Measurements from ENCODE around the gene COPA. TPM values are rescaled to one million over a fixed set of nuclear protein-coding genes. Genes with fewer than 3 reads are reported as not detected.

The COPA gene
- total RNA-seq, 1 donor from 2014 or later: 143 TPM

DNA sequence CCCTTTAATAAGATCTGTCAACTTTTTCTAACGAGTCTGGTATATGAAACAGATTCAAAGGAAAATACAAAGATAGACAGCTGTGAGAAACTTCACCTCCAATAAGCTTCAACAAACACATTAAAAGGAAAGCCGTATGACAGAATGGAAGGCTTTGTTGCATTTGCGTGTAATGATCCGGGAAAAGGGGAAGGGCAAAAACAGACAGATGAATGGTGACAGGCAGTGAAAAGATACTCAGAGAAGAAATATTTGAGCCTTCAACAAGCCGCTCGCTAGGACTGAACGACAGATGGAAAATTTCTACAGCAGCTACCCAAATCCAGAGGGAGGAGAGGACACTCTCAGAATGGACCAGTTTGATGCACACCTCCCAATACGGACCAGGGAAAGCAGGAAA is 14.9 kb downstream of the COPA start:
- no peak for DNase-seq (ENCODE audit: low spot score, unreplicated experiment)
- TF ChIP-seq, protein P1, sequence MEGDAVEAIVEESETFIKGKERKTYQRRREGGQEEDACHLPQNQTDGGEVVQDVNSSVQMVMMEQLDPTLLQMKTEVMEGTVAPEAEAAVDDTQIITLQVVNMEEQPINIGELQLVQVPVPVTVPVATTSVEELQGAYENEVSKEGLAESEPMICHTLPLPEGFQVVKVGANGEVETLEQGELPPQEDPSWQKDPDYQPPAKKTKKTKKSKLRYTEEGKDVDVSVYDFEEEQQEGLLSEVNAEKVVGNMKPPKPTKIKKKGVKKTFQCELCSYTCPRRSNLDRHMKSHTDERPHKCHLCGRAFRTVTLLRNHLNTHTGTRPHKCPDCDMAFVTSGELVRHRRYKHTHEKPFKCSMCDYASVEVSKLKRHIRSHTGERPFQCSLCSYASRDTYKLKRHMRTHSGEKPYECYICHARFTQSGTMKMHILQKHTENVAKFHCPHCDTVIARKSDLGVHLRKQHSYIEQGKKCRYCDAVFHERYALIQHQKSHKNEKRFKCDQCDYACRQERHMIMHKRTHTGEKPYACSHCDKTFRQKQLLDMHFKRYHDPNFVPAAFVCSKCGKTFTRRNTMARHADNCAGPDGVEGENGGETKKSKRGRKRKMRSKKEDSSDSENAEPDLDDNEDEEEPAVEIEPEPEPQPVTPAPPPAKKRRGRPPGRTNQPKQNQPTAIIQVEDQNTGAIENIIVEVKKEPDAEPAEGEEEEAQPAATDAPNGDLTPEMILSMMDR (IDR thresholded peaks at IDR 0.05; ENCODE audit: unreplicated experiment): no peak
- no peak overlapping the region for H3K27ac Mint-ChIP-seq
- no peaks in the 10 kb centered on the region for H3K9me3 Mint-ChIP-seq (ENCODE audit: low read depth)
- no peaks in the 10 kb centered on the region for H3K27me3 Mint-ChIP-seq
- H3K4me3 Mint-ChIP-seq (ENCODE audit: low read depth): no peak overlapping the region
- H3K4me1 Mint-ChIP-seq (ENCODE audit: low read depth): no peaks in the 10 kb centered on the region
- H3K36me3 Mint-ChIP-seq (ENCODE audit: insufficient read depth): peaks cover 24% of the 10 kb centered on the region

DNA sequence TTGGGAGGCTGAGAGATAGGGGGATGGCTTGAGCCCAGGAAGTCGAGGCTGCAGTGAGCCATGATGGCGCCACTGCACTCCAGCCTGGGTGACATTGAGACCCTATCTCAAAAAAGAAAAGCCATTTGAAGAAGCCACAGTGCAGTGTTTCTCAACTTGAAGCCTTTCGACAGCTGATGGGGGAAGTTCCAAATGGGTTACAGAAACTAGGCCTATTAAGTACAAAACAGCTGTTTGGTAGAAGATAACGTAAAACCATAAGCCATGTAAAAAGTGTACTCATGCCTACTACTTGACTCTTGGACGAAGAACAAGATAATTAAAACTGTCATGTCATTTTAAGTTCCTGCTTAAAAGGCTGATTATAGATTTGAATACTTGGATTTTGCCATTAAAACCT is 16.6 kb downstream of the COPA start:
- H3K9me3 Mint-ChIP-seq (ENCODE audit: low read depth): no peaks in the 10 kb centered on the region
- peaks cover 27% of the 10 kb centered on the region for H3K36me3 Mint-ChIP-seq (ENCODE audit: insufficient read depth)

DNA sequence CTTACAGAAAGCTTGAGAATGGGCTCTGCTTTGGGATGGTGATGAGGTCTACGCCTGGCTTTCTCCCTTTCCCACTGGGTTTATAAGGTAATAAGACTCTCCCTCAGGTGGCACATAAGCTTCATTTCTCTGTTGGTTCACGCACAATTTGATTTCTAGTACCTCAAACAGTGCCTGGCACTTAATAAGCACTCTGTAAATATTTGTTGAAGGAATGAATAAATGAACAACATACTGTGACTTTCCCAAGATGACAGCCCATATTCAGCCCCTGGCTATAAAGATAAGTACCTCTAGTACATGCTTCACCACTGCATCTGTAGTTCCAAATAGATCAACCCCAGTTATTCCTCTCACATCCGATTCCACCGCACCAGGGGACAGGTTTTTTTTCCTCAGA is 17.8 kb downstream of the COPA start:
- Mint-ChIP-seq H3K4me3 (ENCODE audit: low read depth) (no peak overlapping the region), H3K36me3 (ENCODE audit: insufficient read depth) (peaks cover 30% of the 10 kb centered on the region), H3K9me3 (ENCODE audit: low read depth) (no peaks in the 10 kb centered on the region)

More for the DNA sequence above, 16.6 kb downstream of the COPA start:
- no peak for DNase-seq (ENCODE audit: low spot score, unreplicated experiment)
- Mint-ChIP-seq H3K4me1 (ENCODE audit: low read depth) (no peaks in the 10 kb centered on the region), H3K27ac (no peak overlapping the region), H3K27me3 (no peaks in the 10 kb centered on the region), H3K4me3 (ENCODE audit: low read depth) (no peak overlapping the region)
- TF ChIP-seq, protein P1 (IDR thresholded peaks at IDR 0.05; ENCODE audit: unreplicated experiment): no peak

DNA sequence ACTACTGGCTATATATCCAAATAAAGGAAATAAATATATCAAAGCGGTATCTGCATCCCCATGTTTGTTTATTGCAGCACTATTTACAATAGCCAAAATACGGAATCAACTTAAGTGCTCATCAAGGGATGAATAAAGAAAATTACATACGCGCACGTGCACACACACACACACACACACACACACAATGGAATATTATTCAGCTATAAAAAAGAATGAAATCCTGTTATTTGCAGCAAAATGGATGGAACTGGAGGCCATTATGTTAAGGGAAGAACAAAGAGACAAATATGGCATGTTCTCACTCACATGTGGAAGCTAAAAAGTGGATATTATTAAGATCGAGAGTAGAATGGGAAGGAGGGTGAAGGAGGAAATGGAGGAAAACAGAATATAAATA is 20.2 kb downstream of the COPA start:
- Mint-ChIP-seq H3K9me3 (ENCODE audit: low read depth) (peaks cover under 1% of the 10 kb centered on the region), H3K27me3 (no peaks in the 10 kb centered on the region), H3K27ac (no peak overlapping the region), H3K4me3 (ENCODE audit: low read depth) (no peak overlapping the region), H3K4me1 (ENCODE audit: low read depth) (no peaks in the 10 kb centered on the region), H3K36me3 (ENCODE audit: insufficient read depth) (peaks cover 36% of the 10 kb centered on the region)
- TF ChIP-seq, protein P1 (IDR thresholded peaks at IDR 0.05; ENCODE audit: unreplicated experiment): no peak
- DNase-seq (ENCODE audit: low spot score, unreplicated experiment): no peak

More for the DNA sequence above, 17.8 kb downstream of the COPA start:
- Mint-ChIP-seq H3K4me1 (ENCODE audit: low read depth) (no peaks in the 10 kb centered on the region), H3K27ac (no peak overlapping the region), H3K27me3 (no peaks in the 10 kb centered on the region)
- TF ChIP-seq, protein P1 (IDR thresholded peaks at IDR 0.05; ENCODE audit: unreplicated experiment): no peak
- no peak for DNase-seq (ENCODE audit: low spot score, unreplicated experiment)

DNA sequence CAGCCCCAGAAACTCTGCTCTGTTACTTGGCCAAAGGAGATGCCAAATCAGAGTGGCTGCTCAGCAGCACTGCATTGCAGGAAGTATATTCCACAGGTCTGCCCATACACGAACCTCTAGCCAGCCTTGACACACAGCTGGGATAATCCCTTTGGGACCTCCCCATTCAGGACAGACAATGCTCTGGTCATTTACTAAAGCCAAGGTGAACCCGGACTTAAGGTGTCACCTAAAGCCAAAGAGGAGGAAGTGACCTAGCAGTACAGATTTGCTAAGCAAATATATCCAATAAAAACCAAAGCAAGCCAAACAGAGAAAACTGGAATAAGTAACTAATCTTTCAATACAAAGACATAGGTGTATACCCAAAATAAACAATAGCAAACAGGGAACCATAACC is 27.7 kb downstream of the COPA start:
- no peak overlapping the region for H3K4me3 Mint-ChIP-seq (ENCODE audit: low read depth)

More for the DNA sequence above, 27.7 kb downstream of the COPA start:
- H3K27me3 Mint-ChIP-seq: no peaks in the 10 kb centered on the region
- peaks cover 6% of the 10 kb centered on the region for H3K4me1 Mint-ChIP-seq (ENCODE audit: low read depth)
- H3K27ac Mint-ChIP-seq: peak overlapping the region; percentile 89
- H3K9me3 Mint-ChIP-seq (ENCODE audit: low read depth): peaks cover 11% of the 10 kb centered on the region
- no peak for DNase-seq (ENCODE audit: low spot score, unreplicated experiment)
- TF ChIP-seq, protein P1 (IDR thresholded peaks at IDR 0.05; ENCODE audit: unreplicated experiment): no peak
- peaks cover 68% of the 10 kb centered on the region for H3K36me3 Mint-ChIP-seq (ENCODE audit: insufficient read depth)

Measured in progenitor cell of endocrine pancreas (in vitro differentiated cells).